ENCODE measurements around the gene AFDN.

Gene AFDN

DNA sequence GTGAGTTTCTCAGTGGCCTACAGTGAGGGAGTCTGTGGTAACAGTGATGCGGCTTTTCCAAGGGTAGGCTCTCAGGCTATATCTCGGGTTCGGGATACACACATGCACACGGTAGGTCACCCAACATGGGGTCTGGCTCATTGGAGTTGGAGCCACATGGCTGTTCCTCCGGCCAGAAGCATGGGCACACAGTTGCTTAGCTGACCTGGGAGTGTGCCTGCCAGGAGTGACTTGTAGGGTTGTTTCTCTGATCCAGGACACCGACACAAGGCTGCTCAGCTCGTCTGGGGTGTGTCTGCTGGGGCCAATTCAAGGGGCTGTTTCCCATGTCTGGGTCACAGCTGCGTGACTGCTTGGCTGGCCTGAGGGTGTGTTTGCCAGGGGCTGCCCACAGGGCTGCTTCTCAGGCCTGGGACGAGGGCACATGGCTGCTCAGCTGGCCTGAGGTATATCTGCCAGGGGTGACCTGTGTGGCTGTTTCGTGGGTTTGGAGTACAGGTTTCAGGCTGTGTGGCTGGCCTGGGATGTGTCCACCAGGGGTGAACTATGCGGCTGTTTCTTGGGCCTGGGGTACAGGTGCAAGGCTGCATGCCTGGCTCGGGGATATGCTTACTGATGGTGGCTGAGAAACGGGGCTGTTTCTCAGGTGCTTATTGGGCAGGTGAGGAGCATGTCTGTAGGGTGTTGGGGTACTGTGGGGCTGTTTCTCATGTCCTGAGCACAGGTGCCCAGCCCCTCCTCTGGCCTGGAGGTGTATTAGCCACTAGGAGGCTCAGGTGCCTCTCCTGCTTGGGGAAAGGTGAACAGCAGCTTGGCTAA lies 185.9 kb downstream of the AFDN start:
- DNase-seq: no peak

DNA sequence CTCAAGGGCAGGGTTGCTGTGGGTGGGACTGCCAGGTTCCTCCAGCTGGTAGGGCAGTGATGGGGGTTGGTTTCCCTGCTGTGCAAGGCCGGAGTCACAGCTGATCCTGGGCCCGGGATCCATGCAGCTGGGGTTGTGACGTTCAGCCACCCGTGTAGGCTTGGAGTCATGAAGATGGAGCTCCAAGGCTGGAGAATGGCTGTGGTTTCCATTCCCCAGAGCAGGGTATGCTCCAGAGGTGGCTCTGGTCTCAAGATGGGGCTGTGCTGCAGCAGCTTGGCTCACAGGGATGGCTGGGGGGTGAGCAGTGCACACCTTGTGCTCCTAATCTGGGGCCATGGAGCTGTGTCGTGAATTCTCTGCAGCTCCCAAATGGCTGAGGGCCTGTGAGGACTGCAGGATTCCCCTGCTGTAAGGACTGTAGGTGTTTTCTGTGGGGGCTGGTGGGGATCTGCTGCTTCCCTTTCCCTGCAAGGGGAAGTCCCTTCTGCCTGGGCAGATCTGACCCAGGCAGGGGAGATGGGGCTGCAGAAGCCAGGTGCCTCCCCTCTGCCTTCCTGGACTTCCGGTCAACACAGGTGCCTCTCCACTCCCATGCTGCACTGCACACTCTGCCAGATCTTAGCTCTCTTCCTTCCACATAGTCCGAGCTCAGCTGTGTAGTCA lies 186.7 kb downstream of the AFDN start:
- no peak for DNase-seq

DNA sequence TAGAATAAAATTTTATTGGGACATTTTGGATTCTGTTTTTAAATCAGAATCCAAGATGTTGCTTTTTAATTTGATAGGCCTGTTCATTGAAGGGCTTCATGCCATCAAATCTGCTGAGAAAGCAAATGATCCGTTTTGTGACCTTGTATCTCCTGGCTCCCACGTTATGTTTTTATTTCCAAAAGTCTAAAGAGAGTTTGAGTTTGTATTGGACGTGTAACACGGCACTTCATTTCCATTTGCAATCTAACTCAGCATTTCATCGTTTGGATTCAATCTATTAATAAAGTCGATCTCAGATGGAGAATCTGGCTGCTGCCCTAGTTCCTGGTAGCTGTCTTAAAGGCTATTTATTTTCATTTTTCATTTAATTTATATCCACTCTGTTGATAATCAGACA lies 187.7 kb downstream of the AFDN start:
- DNase-seq: no peak

DNA sequence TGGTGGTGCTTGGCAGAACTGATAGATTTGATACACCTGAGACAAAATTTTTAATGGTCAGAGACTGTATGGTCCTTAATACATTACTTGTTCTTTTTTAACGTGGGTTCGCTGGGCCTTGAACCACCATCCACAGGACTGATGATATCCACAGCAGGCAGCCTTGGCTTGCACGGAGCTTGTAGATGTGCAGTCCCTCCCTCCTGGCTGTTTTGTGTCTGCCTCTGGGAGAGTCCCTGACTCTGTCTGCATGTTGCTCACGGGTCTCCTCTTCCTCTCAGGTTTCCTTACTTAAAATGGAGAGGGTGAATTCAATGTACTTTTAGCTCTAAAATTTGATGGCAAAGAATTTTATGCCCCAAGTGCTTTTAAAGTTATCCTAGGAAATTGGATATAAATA lies 188.3 kb downstream of the AFDN start:
- no peak for DNase-seq

DNA sequence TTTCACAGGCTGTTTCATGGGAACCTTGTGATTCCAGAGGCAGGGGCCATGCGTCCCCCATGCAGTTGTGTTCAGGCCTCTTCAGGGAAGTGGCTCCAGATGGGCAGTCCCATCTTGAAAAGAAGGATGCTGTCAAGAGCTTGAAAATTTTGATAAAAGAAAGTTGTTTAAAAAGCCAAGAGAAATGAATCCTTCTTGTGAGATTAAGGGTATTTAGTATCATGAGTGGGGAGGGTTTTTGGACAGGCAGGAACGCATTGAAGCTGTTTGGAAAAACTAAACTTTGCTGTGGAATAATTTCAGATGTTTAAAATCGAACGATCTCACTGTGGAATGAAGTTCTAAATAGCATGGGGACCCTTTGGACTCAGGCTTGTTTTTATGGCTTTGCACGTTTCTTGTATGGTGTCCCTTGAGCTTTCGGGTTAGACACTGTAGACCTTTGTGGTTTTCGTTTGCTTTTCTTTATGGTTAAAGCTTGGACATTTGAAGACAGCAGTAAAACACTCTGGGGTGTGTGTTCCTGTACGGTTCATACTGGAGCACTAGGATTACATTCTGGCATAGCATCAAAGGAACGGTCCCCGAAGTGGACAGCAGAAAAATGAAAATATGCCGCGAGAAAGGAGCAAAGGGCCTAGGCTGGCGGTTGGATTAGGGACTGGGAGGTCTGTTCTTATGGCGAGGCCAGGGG lies 188.9 kb downstream of the AFDN start:
- no peak for DNase-seq

DNA sequence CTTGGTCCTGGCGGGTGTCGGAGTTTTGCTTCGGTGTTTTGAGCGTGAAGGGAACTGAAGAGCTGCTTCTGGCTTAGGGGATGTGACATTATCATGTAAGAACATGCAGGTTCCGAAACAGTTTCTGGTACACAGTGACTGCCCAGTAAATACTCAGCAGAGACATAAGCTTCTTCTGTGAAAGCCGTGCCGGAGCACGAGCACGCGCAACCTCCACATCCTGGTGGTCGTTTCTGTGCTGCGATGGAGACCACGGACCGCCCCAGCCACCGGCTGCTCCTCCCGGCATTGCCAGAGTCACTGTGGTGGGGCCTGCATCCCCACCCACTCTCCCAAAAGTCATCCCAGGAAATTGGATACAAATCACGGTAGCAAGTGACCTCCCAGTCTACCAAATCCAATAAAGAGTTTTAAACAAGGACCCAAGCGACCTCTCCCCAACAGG lies 189.5 kb downstream of the AFDN start:
- DNase-seq: no peak

DNA sequence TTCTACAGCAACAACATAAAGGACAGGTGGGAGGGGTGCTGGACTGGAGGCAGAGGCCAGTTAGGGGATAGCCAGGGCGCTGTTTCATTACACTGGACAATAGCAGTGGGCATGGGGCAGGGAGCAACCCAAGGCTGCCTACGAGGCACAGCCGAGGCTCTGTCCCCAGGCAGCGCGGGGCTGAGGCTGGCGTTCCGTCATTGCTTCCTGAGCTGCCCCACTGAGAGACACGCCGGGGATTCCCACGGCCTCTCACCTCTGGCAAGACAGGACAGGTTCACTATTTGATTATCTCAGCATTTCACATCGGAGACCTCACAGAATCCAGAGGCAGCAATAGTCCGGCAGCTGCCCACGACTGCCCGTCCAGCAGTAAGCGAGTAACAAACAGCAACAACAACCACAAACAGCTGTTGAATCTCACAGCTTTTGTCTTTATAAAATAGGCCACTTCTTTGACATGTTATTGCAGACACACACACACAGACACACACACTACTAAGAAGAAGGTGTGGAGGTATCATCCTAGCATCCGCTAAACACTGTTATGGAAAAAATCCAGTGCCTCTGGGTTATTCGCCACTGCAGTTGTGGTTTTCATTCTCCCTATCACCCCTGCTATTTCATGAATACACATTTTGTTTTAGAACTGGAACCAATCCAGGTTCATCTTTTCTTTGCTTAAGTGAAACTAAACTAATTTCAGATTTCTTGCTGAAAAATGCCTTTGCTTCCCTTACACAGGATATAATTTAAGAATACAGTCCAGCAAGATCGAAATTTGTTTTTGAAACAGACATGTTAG lies 190.2 kb downstream of the AFDN start:
- no peak for DNase-seq

DNA sequence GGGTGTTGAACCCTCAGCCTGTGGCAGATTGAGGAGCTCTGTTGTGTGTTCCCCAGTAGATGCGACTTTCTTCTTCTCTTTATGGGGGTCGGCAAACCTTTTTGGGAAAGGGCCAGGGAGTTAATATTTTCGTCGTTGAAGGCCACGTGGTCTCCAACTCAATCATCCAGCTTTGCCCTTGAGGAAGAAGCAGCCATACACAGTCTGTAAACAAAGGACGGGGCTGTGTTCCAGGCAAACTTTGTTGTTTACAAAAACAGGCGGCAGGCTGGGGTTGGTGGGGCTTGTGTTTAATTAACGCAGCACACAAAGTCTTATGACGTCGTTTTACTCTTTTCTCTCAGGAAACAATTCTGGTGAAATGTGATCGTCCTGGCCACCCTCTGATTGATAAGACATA lies 190.9 kb downstream of the AFDN start:
- no peak for DNase-seq

DNA sequence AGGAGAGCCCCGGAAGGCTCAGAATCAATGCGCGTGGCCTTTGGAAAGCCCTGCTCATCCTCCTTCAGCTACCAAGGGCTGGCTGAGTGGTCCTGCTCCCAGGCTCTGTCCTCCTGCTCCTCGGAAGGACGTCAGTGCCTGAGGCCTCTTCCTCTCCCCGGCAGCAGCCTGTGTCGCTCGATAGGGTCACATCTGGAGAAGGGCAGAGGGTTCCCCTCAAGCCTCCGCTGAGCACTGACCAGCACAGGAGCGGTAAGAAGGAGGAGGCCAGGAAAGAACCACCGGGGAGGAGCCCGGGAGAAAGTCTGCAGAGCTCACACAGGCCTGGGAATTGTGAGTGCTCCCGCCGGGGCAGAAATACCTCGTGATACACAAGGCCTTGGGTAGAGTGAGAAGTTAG lies 192.0 kb downstream of the AFDN start:
- no peak for DNase-seq

DNA sequence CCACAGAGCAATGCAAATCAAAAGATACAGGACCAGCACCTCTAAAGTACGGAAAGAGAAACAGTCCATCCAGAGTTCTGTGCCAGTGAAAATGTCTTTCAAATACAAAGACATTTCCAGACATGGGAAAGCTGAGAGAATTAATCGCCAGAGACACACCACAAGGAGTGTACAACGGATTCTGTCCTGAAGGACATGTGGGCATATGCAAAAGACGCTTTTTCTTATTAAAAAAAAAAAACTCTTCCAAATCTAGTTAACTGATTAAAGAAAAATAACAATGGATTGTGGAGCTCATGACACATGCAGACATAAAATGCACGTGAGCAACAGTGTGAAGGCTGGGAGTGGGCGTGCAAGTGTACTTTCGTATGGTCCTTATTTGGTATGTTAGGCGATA lies 193.5 kb downstream of the AFDN start:
- DNase-seq: no peak

DNA sequence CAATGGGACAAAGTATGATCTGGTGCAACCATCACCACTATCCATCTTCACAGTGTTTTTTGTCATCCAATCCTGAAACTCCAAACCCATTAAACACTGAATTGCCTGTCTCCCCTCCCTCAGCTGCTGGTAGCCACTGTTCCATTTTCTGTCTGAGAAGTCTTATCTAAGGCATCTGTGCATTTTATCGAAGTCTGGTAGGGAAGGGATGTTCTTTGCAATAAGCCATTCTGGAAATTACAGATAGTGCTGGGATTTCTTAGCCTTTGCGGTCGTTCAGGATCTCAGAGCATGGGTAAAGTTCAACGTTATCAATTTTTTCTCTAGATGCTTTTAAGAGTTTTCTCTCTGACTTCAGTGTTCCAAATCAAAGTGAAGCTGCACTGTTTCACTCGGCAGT lies 194.9 kb downstream of the AFDN start:
- no peak for DNase-seq

Data from stimulated activated CD4-positive, alpha-beta T cell treated with anti-CD3 and anti-CD28 coated beads, Interleukin-12 subunit alpha, Interleukin-12 subunit beta, amount 100 ng/mL, for 4 hours (primary cell).